GM06990 (cell line): ENCODE measurements around the gene IFI30.
A peak's percentile ranks its signal among the peaks of the same experiment; 100 is the strongest.

Experiments
- DNase-seq: peaks from one replicate; pipeline ENCODE4 v3.0.0-alpha.2; 2011; ENCODE audit not compliant: insufficient read length; ENCODE audit errors: extremely low read depth
- H3K27me3 ChIP-seq: replicated peaks from 2 replicates; pipeline ENCODE4 v1.6.0; 2011; ENCODE audit warnings: low read length; ENCODE audit not compliant: control insufficient read depth, insufficient read depth
- H3K36me3 ChIP-seq: 2 replicates; pipeline ENCODE4 v1.5.1; 2011; ENCODE audit warnings: low read length; ENCODE audit not compliant: control insufficient read depth, insufficient read depth
- H3K4me3 ChIP-seq: replicated peaks from 2 replicates; pipeline ENCODE4 v1.5.1; 2011; ENCODE audit warnings: low read depth, mild to moderate bottlenecking, control low read depth, low read length
- TF ChIP-seq, protein P1 (sequence below): IDR thresholded peaks from 2 replicates; pipeline ENCODE4 v1.5.1; 2011; ENCODE audit warnings: low read length, control low read depth, mild to moderate bottlenecking, inconsistent platforms; ENCODE audit not compliant: insufficient read depth, poor library complexity, severe bottlenecking

The IFI30 gene

GRCh38 chr19:18168673-18169381, 4.8 kb upstream of the IFI30 start:
- Histone ChIP-seq H3K36me3 (peaks cover 7% of the 10 kb centered on the region), H3K4me3 (no peak overlapping the region), H3K27me3 (no peaks in the 10 kb centered on the region)
- DNase-seq = no peak
- TF ChIP-seq, protein P1, sequence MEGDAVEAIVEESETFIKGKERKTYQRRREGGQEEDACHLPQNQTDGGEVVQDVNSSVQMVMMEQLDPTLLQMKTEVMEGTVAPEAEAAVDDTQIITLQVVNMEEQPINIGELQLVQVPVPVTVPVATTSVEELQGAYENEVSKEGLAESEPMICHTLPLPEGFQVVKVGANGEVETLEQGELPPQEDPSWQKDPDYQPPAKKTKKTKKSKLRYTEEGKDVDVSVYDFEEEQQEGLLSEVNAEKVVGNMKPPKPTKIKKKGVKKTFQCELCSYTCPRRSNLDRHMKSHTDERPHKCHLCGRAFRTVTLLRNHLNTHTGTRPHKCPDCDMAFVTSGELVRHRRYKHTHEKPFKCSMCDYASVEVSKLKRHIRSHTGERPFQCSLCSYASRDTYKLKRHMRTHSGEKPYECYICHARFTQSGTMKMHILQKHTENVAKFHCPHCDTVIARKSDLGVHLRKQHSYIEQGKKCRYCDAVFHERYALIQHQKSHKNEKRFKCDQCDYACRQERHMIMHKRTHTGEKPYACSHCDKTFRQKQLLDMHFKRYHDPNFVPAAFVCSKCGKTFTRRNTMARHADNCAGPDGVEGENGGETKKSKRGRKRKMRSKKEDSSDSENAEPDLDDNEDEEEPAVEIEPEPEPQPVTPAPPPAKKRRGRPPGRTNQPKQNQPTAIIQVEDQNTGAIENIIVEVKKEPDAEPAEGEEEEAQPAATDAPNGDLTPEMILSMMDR = no peak

DNA sequence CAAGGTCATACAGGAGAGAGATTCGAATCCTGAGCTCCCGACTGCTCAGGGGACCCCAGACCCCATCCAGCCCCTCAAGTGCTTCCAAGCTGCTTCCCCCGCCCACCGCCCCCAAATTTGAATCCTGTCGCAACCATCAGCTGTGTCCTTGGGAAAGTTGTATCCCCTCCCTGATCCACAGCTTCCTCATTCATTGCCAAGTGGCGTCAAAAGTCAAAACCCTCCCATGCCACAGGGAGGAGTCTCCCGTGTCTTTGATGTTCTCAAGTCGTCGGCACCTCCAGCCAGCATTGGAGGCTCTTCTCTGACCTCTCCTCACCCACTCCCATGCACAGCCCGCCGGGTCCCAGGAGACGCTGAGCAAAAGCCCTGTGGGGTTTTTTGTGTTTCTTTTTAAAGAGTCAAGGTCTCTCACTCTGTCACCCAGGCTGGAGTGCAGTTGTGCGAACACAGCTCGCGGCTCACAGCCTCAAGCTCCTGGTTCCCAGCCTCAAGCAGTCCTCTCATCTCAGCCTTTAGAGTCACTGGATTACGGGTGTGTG, 2.8 kb upstream of the IFI30 start:
- peak; percentile 80 for DNase-seq
- H3K36me3 ChIP-seq = peaks cover 9% of the 10 kb centered on the region
- H3K4me3 ChIP-seq = no peak overlapping the region
- no peaks in the 10 kb centered on the region for H3K27me3 ChIP-seq
- TF ChIP-seq, protein P1 = no peak

- DNase-seq = peak; percentile 68
- Histone ChIP-seq H3K4me3 (no peak overlapping the region), H3K36me3 (peaks cover 10% of the 10 kb centered on the region), H3K27me3 (no peaks in the 10 kb centered on the region)
- TF ChIP-seq, protein P1 = no peak
Observed at GRCh38 chr19:18171605-18172327, 1.8 kb upstream of the IFI30 start.

DNA sequence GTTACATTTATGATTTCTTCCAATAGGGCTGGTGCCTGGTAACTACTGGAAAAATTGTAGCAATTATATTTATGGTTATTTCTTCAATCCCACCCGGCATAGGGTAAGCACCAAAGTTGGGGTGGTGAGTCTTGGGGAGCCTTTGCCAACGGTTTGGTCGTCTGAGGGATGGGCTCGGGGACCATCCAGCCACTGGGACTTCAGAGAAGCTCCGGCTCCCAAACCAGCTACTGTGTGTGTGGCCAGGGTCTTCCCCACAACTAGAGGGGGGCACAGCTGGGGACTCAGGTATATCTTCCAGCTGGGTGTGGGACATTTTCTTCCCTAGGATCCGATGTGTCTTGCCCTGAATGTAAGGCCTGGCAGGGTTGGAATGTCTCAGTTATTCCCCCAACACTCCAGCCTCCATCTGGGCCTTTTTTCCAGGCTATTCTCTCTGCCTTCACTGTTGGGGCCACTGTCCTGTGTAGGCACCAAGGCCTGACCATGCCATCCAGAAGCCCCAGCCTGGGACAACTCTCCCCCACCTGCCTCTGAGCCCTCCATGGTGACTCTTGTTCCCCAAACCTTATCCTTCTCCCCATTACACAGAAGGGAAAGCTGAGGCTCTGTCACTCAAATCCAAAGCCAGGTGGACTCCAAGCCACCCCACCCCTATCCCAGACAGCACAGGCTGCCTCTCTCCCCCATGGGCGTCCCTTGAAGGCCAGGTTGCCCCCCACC, 1.1 kb upstream of the IFI30 start:
- no peak overlapping the region; the same call in 1 of the 2 replicates for H3K4me3 ChIP-seq
- DNase-seq = no peak
- no peaks in the 10 kb centered on the region for H3K27me3 ChIP-seq
- TF ChIP-seq, protein P1 = no peak
- peaks cover 17% of the 10 kb centered on the region for H3K36me3 ChIP-seq

DNA sequence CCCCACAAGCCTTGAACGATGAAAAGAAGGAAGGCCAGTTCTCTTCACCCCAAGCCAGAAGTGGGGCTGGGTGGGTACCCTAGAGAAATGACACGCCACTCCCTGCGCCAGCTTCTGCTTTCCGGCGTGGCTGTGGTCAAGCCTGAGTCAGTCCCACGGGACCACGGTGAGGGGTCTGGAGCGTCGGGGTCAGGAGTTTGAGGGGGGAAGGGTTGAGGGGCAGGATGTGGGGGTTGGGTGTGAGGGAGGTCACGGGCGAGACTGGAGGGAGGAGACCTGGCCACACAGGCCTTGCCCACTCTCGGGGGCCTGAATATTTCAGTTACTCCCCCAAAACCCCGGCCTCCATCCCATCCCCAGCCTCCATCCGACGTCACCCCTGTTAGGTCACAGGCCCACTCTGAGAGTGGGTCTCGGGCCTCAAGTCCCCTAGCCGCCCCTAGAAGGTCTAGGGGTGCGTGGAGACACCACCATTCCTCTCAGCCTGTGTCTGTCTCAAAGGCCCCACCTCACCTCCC, 500 bp upstream of the IFI30 start:
- no peaks in the 10 kb centered on the region for H3K27me3 ChIP-seq
- H3K4me3 ChIP-seq = peak overlapping the region; percentile 81
- H3K36me3 ChIP-seq = peaks cover 19% of the 10 kb centered on the region
- DNase-seq = no peak
- TF ChIP-seq, protein P1 = no peak
